NCI-H2029 treated with DMSO at 0.1 percent for 48 hours (cell line): ENCODE results near the gene FBN1.

ENCODE experiments used
- DNase-seq: peaks from one replicate; lab custom pipeline; 2025; lab: John Stamatoyannopoulos, UW

FBN1 gene

DNA sequence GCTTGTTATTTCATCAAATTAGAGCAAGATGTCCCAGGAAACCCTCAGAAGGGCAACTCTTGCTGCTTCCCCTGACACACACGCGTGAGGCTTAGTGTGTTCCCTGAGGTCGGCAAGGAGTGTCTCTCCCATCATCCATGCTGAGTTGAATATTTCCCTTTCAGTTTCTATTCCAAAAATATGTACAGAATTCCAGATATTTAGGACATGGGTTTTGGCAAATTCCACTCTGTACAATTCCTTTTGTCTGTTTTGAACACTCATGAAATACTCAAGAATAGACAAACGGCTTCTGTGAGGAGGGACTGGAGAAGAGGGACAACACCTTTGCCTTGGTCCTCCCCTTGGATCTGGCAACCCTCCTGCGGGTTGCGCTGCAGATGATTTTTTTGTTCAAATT is 176.2 kb downstream of the FBN1 start:
- DNase-seq: no peak

DNA sequence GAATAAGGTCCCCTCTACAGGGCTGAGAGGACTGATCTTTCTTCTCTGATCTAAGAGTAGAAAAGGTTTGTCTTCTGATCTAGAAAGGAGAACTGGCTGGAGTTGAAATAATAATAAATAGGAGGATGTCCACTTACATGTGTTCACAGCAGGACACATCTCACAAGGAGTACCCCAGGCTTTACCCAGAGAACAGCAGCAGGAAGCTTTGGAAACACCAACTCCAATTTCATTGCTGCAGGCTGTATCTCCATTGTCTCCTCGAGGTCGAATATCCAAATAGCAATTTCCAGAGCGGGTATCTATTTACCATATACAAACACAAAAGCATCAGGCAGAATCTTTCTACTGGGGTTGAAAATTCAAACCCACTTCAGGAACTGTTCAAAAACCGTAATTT is 177.7 kb downstream of the FBN1 start:
- no peak for DNase-seq

DNA sequence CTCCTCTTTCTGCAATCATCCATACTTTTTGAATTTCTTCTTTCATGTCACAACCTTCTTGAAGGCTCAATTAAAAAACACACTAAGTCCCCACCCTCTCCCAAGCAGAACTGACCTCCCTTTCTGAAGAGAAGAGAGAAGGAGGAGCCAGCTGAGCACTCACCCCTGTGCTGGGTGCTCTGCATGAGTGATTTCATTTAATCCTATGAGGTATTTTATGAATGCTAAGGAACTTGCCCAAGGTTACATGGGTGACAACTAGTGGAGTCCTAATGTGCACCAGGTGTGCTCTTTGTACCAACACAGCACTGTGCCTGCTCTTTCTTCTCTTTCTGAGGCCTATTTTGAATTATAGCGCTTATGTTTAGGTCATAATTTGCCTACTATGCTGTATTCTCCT is 178.7 kb downstream of the FBN1 start:
- DNase-seq: no peak

DNA sequence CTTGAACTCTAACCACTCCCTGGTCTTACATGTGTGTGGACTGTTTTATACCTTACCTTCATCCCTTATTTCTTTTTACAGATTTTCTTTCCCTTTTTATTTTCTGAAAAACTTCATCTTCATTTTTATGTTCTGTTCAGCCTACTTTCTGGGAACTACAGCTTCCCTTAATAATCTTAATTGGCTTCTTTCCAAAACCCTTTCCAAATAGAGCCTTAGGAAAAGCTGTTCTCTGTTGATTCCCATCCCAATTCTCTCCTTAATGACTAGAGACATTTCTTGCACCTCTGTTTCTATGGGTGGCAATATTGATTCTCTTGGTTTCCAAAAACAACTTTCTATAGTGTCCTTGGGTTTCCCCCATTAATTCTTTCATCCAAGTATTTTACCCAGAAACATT is 179.4 kb downstream of the FBN1 start:
- no peak for DNase-seq

DNA sequence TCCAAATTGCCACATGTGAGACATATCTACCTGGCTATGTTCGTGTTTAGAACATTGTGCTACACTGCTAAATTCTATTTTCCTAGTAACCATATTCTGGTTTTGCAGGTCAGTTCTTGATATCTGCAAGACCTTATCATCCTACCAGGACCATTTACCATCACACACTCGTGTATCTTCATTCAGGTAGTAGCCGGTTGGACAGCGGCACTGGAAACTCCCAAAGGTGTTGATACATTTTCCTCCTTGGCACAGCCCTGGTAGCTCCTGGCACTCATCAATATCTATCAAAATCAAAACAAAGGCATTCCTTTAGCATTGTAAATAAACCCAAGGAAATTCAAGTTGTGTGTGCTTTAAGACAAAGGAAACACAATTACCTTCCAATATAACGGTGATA is 180.1 kb downstream of the FBN1 start:
- DNase-seq: no peak

DNA sequence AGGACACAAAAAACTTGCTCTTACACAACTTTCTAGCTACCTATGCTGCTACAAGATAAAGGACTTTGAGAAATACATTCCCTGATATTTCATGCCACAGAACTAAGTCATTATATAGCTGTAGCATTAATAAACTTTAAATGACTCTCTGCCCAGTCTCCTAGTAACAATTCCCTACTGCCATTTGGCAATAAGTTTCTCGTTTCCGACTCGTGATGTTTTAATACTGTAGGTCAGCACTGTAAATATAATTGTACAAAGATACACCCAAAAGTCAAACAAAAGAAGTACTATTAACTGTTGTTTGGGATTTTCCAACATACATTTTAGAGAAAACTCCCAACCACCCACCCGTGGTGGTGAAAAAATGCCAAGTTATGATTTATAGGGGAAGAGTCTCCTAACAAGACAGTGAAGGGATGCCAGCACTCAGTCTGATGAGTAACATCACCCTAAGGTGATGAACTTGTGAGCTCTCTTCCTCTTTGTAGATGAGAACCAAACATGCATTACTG is 182.1 kb downstream of the FBN1 start:
- DNase-seq: no peak

DNA sequence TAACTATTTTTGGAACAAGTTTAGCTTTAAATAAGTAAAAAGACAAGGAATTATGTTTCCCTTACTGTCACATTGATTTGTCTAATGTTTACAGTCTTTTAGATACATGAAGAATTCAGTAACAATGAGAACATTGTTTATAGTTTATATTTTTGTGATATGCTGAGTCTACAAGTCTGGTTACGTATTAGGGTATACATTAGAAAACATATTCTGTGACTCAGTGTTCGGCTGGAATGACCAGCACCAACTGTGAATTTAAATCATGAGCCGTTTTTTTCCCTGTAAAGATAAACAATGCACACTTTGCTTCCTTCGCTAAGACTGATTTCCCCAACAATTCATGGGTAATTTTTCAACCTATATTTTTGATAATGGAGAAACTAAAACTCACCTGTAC is 182.8 kb downstream of the FBN1 start:
- no peak for DNase-seq

DNA sequence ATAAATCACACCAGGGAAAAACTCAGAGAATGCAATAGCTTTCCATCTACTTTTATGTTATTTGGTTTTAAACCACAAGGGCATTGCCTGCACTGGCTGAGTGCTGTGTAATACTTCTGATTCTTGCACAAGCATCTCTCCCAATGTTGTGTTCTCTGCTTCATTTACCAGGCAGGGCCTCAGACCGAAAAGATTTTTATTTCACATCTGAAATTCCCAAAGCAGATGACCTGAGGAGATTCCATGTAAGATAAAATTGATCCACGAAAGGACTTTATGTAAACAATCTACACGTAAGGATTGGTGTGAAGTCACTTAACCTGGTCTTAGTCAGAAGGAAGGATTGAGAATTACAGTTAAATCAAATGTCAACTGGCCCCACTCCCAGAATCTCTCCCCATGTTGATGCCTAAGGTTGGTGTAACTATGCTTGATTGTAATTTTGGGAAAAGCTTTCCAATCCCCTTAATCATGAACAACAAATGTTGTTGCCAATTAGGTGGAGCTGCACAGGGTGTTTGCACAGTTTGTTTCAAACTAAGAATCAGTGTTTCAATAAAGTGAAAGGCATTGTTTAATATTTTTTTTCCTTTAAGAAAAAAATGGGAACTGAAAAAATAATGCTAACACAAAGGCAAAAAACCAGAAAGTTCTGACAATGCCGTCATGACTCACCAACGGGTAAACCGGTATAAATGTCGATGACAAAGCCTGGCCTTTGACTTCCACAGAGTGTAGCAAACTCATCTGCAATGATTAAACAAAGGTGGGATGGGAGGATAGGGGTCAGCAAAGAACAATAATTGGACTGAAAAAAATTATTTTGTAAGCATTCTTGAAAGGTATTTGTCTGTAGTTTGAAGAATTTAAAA is 185.7 kb downstream of the FBN1 start:
- no peak for DNase-seq

DNA sequence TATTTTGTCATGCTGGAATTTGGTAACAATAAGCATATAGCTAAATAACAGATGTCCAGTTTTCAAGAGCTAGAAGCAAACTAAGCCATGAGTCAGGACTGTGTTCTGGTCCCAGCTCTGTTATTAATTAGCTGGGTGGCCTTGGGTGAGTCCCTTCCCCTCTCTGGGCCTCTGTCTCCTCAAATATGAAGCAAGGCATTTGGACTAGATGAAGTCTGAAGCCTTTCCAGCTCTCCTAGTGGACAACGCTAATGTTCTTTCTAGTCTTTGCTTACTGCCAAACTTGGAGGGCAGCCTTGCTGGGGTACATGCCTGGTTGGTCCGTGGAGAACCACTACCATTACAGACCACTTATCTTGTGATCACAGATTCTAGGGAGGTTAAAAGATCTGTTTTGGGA is 186.6 kb downstream of the FBN1 start:
- no peak for DNase-seq

DNA sequence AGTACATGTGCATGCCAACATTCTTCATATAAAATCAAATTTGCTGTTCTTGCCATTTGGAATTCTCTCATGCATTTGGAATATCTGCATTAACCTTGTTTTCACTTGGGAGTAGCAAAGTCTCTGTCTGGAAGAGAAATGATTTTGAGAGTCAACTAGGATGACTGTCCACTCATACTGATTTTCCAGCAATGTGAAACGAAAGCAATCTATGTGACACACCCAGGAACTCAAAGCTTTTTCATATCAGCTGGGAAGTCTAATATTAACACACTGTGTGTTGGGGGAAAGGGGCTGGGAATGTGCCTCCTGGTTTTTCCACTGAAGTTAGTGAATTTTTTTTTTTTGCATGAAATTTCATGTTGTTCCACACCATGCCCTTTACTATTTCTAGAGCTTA is 189.4 kb downstream of the FBN1 start:
- no peak for DNase-seq

DNA sequence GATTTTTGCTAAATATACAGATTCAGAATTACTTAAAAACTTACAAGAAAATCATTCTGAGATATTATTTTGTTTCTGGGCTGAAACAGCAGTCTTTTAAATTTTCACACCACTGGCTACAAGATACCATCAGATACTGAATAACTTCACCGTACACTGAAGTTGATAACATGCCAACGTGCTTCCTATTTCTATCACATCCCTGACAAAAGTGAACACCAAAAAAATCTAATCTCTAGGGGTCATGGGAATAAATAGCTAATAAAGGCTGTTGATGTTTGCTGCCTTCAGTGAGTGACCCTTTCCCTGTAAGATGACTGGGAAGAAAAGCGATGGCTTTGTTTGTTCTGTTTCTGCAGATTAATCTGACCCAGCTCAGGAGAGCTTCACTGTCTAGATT is 193.8 kb downstream of the FBN1 start:
- no peak for DNase-seq

DNA sequence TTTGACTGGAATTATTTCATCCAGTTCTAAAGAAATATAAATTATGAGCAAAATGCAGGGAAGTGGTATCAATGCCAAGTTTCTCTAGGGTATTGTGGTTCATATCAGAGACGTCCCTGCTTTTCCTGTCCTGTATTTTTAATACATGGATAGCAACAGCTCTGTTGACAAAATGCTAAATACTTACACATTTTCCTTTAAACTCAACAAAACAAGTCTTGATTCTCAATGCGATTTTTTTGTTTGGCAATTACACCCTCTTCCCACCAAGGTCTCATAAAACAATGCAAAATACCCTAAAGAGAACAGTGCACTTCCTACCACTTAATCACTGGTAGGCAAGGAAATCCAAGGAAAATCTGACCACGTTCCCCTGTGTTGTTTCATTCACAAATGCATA is 194.3 kb downstream of the FBN1 start:
- DNase-seq: no peak

DNA sequence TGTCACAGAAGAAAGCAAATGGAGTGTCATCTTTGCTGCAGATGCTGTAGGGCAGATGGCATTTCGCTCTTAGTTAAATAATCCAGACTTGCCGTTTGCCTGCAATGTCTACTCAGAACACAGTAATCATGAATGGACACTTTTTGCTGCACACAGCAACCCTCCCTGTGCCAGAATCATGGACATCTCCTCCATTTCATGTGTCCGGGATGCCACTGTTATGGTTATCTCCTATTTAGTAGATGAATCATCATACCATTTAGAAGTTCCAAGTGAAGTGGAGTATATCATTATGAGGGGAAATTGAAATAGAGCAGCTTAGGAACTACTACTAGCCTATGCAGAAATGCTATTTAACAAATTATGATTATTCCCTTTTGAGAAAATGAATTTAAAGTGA is 195.8 kb downstream of the FBN1 start:
- DNase-seq: no peak

DNA sequence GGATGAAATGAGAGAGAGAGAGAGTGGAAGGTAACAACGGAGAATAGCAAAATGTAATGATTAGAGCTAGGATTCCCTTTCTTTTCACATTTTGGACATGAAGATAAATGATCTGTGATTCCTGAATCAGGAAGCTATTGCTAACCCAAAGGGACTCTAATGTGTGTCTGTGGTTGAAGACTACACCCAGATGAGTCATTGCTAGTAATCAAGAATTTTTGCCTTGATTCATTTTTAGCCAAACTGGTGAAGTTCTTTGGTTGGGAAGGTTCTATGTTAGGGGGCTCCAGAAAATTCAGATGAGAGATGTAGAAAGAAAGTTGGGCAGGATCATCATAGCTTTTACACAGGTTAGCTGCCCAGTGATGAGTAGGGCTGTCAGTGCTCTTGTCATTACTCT is 197.9 kb downstream of the FBN1 start:
- DNase-seq: no peak

DNA sequence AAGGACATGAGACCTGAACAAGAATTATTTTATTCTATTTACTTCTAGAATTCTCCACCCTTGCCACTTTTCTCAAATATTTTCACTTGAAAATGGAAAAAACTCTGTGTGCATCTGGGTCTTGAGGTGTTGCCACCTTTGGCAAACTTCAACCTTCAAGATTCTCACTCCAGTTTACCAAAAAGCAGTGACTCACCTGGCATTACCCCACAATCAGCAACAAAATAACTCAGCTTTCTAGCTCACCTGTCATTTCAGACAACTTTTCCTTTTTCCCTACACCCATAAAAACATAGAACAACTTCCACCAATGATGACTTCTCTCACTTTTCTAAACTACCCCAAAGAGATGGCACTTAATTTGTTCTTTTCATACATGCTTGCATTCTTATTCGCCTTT is 198.5 kb downstream of the FBN1 start:
- DNase-seq: no peak

DNA sequence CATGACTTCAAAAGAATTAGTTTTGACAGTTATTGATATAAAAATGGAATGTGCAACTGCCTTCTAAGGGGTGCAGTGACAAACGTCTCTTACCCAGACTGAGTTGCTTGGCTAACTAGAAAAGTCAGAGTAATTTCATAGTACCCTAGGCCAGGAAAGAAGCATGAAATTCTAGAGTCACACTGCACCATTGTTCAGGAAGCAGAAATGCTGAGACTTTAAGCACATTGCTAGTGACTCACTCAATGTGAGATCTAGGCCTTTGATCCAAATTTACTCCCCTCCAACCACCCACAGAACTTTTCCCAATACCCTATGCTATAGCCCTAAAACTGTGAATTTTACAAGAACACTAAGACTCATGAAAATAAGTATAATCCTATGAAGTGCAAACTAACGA is 203.5 kb downstream of the FBN1 start:
- no peak for DNase-seq

DNA sequence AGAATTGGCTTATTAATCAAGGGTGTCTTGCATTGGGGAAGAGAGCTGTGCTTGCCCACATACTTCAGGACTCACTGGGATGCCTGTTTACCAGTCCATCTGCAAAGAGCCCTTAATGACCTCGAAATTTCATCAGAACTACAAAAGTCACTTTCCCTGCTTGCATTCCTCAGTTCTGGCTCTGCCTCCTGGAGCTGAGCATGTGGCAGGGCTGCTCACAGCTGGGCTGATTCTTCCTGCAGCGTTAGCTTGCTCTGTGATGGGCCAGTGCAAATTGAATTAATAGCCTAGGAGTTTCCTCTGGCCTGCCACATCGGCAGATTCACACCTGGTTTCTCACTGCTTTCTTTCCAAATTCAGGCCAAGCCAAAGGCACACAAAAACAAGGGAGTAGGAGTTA is 205.4 kb downstream of the FBN1 start:
- DNase-seq: no peak

DNA sequence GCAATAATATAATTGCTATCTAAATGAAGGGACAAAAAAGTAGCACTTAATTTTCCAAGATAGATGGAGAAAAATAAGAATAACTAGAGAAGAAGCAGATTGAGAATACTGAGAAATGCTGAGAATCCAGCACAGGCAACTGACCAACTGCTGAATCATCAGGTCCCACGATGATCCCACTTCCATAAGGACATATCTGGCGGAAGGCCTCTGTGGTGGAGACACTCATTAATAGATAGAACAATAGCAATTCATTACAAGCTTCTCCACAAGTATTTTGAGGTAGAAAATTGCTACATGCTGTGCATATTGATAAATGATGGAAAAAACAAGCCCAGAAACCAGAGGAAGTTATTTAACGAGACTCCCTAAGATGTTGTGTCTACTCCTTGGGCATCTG is 208.3 kb downstream of the FBN1 start:
- DNase-seq: no peak

DNA sequence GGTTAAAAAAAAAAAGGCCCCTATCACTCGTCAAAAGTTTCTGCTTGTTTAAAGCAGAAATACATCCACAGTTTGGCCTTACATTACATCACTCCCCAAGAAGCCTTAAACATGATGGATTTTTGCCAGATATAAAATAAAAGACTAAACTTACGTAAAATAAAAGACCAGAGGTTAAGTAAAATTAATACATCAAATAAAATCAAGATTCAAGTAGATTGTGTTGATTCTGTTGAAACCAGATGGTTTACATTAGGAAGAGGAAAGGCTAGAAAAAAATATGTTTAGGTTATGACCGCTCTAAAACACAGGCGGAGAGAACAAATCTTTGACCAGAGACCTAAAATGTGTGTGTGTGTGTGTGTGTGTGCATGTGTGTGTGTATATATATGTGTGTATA is 210.2 kb downstream of the FBN1 start:
- no peak for DNase-seq

DNA sequence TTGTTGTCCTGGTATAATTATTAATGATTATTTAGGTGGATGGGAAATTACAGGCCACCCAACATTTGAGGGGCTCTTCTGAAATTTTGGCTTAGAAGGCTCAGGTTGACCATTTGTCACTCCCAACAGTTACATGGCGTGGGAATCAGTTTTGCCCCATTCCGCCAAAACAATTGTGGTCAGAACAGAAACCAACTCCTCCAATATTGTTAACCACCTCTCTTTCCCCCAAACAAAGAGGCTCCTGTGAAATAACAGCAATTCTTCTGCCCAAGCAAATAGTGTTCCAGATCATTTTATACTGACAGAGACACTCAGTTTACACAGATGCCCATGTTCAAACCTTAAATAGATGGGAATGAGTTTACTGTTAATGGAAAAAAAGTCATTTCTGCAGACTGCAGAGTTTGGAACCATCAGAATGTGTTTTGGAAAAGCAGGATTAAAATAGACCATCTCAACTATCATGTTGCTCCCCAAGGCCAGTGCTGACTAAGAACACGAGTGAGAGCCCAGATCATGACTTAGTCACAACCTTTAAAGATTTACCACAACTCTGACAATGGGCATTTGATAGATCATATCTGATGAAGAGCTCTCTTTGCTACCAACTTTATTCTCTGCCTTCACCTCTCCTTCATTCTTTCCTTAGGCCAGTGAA is 212.2 kb downstream of the FBN1 start:
- no peak for DNase-seq

DNA sequence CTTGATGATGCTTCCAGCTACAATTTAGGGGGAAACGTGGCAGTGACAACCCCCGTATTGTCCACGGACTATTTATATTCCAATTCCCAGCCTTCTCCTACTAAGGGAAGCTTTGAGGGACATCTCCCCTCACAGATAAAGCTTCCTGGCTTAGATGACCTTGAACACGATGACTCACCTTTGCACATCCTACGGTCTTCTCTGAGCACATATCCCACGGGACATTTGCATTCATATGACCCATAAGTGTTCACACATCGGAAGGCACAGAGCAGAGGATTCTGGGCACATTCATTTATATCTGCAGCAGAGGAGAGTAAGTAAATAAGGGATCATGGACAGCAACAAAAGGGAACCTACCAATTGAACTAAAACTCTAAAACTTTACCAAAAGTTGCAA is 212.8 kb downstream of the FBN1 start:
- DNase-seq: no peak

DNA sequence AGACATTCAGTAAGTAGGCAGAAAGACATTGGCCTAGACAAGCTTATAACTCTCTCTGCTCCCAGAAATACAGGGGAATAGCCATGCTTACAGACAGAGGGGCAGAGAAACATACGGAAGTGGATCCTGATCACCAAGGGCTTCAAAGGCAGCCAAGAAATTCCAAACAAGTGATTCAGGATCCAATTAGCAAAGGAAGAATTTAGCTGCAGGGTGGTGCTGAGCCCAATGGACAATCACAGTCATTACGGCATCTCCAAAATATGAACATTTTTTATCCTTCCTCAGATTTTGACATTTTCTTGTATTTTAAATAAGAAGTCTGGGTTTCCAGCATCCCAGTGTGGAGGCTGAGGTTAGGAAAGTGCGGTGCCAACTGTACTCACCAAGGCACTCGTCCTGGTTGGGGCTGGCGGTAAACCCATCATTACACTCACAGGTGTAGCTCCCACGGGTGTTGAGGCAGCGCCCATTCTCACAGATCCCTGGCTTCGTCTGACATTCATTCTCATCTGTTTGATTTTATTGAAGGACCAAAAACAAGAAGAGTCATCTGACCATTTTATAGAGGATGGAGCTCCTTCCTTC is 217.5 kb downstream of the FBN1 start:
- DNase-seq: no peak

DNA sequence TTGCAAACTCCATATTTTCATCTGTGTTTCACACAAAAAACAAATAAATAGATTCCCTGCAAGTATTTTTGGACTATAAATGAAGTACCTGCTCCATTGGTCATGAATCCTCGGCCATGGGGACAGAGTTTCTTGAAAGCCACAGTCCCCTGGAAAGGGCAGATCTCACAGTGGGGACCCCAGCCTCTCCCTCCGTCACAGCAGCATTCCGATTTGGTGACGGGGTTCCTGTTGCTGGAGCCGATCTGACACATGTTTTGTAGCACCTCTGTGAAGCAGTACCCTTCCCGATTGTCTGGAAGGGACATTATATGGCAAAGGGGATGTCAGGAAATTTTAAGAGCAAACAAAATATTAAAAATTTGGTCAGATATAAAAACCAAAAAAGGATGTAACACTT is 218.0 kb downstream of the FBN1 start:
- DNase-seq: no peak
